Heart right ventricle (tissue), 16 donors: ENCODE data around the gene LRRC32. TPM values are rescaled to one million over a fixed set of nuclear protein-coding genes. Genes with fewer than 3 reads are reported as not detected.

Experiments used
- ATAC-seq, 8 donors: fragments of 200-7000 bp; cut with Tn5 transposase; one replicate each; pipeline ENCODE4 v1.9.1; 2020; ENCODE audit warnings: mild to moderate bottlenecking in 8 of 8, moderate library complexity in 8 of 8, moderate number of reproducible peaks in 1 of 8
- DNase-seq, 2 donors: peaks; one replicate each; pipeline ENCODE4 v3.0.0-alpha.2; 2020
- H3K27ac ChIP-seq, 10 donors: fragments of 200-600 bp; sonication (generic) in 2 of 10; one replicate each; pipeline versions ENCODE4 v1.5.0 to v1.8.0; 2020 to 2022; ENCODE audit warnings: mild to moderate bottlenecking in 3 of 10
- H3K27me3 ChIP-seq, 7 donors: fragments of 200-600 bp; one replicate each; pipeline ENCODE4 v1.8.0; 2021 to 2022; ENCODE audit warnings: mild to moderate bottlenecking in 2 of 7
- H3K36me3 ChIP-seq, 9 donors: fragments of 200-600 bp; sonication (generic) in 1 of 9; one replicate each; pipeline versions ENCODE4 v1.5.0 to v1.8.0; 2020 to 2022; ENCODE audit warnings: mild to moderate bottlenecking in 2 of 9
- H3K4me1 ChIP-seq, 9 donors: fragments of 200-600 bp; sonication (generic) in 1 of 9; one replicate each; pipeline versions ENCODE4 v1.5.0 to v1.8.0; 2020 to 2022; ENCODE audit warnings: mild to moderate bottlenecking in 4 of 9
- H3K4me3 ChIP-seq, 10 donors: fragments of 200-600 bp; sonication (generic) in 2 of 10; one replicate each; pipeline versions ENCODE4 v1.5.0 to v1.8.0; 2020 to 2022; ENCODE audit warnings: mild to moderate bottlenecking in 7 of 10, moderate library complexity in 2 of 10
- H3K9me3 ChIP-seq, 11 donors: fragments of 200-600 bp in 10 of 11; sonication (generic) in 2 of 11; one replicate each; pipeline versions ENCODE4 v1.5.0 to v1.8.0; 2013 to 2022; ENCODE audit warnings: mild to moderate bottlenecking in 2 of 11, control low read depth in 1 of 11, moderate library complexity in 1 of 11
- CTCF ChIP-seq, 9 donors: fragments of 200-600 bp; sonication (generic) in 2 of 9; IDR thresholded peaks; one replicate each; pipeline versions ENCODE4 v1.5.0 to v1.8.0; 2021 to 2022; ENCODE audit warnings: antibody characterized with exemption in 9 of 9, mild to moderate bottlenecking in 5 of 9, moderate library complexity in 1 of 9
- WGBS, 2 donors: extraction: QIAGEN DNeasy Blood & Tissue Kit; methylation state at CpG; one replicate each; pipeline ENCODE4 v1.1.7; 2013; ENCODE audit warnings: inconsistent platforms in 1 of 2; 5-methylcytosine and 5-hydroxymethylcytosine counted together
- intact Hi-C, 10 donors: fragments of 100-400 bp; cut with DNase I; formaldehyde crosslinking; loops; one replicate each; pipeline versions ENCODE4 v1.11.1 to v1.14.2; 2022
- polyA plus RNA-seq, 2 donors: library from polyadenylated mRNA; stranded (reverse); fragments of 200-250 nt; gene quantifications; one replicate each; pipeline ENCODE4 v1.2.3, GENCODE V29; 2013
- total RNA-seq, 10 donors: library from RNA; stranded (reverse); fragmentation: NEBNext Ultra II Directional in 3 of 10; extraction: Animal tissue kit (Norgen Biotek cat#: 25700) in 3 of 10; gene quantifications; one replicate each; pipeline versions ENCODE4 v1.2.1 to v1.2.4, GENCODE V29; 2021 to 2023
- donor health status: Arrhythmogenic right ventricular cardiomyopathy.
- donor health status: ischemic (EF 13 %, LVEDD 7.1; RV severe dilation, severe dysfunction).
- donor health status: healthy with polysubstance abuse.
- donor health status: DM: no; HTN: yes; CAD: no.
- donor health status: DM: no; HTN: no; CAD: no.
- donor health status: ischemic (EF 25% LVEDD 6.9; RV normal size, moderate dysfunction).
- donor health status: ischemic (EF 25% LVEDD 5.7; RV mildly dilated, moderate dysfunction).
- donor health status: healthy.
- donor health status: DM: yes; HTN: yes; CAD: no.
- donor health status: Ischemic cardiomyopathy.
- donor health status: ischemic (EF 35%, LVEDD 5.7; RV mildly dilated, moderate dysfunction).
- donor health status: nonischemic (EF 11% LVEDD 7.7; RV severe dilation, severe dysfunction).
- donor health status: DM: yes; HTN: yes; CAD: no.
- donor health status: PGD.
- donor health status: ischemic (EF 29% LVEDD 5.4; RV normal size, mild dysfunction).
- donor health status: nonischemic (EF 23%, LVEDD 6.1; RV moderate dilation, normal function).

The LRRC32 gene
- total and polyA plus RNA-seq, 12 donors = 16.7 to 215 (median 43.7) TPM

- intact Hi-C loops = no loop called here
- Histone ChIP-seq H3K4me3 (no peak overlapping the region), H3K4me1 (peaks cover 0 to under 1% (median 0%) of the 10 kb centered on the region in 9 donors), H3K27ac (no peak overlapping the region), H3K9me3 (peaks cover 0 to 12% (median 0%) of the 10 kb centered on the region in 11 donors), H3K27me3 (no peaks in the 10 kb centered on the region), H3K36me3 (no peaks in the 10 kb centered on the region)
- TF ChIP-seq CTCF (IDR thresholded peaks at IDR 0.05) = no peak
- WGBS, 2 donors = 89 to 90% methylated on average over 5 of the region's 5 CpGs
- ATAC-seq = no peak
- DNase-seq = no peak
These were observed 36.1 kb upstream of the LRRC32 start for GRCh38 chr11:76706667-76707066.

DNA sequence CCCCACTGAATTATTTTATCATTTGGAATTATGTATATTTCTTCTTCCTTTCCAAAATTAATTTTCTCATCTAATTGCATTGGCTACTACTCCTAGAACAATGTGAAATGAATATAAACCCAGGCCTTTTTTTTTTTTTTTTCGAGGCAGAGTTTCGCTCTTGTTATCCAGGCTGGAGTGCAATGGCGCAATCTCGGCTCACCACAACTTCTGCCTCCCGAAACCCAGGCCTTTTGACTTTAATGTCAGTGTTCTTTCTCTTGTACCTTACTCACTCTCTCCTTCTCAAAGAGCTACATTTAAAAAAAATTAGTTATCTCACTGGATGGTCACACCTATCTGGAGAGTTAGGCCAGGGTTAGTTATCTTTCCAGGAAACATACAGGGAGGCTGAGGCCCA, 35.3 kb upstream of the LRRC32 start:
- no peak overlapping the region for H3K4me3 ChIP-seq
- no peaks in the 10 kb centered on the region for H3K36me3 ChIP-seq
- no peak overlapping the region for H3K27ac ChIP-seq
- intact Hi-C loops = no loop called here
- H3K9me3 ChIP-seq = peaks cover 0 to 12% (median 0%) of the 10 kb centered on the region in 11 donors
- no peak for TF ChIP-seq CTCF (IDR thresholded peaks at IDR 0.05)
- peaks cover 0 to 9% (median 0%) of the 10 kb centered on the region in 9 donors for H3K4me1 ChIP-seq
- DNase-seq = no peak
- WGBS, 2 donors = 93 to 96% methylated on average over 5 of the region's 5 CpGs
- H3K27me3 ChIP-seq = no peaks in the 10 kb centered on the region
- ATAC-seq = no peak

- no peak overlapping the region for H3K4me3 ChIP-seq
- ATAC-seq (no peak), DNase-seq (no peak)
- no peak for TF ChIP-seq CTCF (IDR thresholded peaks at IDR 0.05)
- H3K27me3 ChIP-seq = no peaks in the 10 kb centered on the region
- WGBS, 2 donors = 66 to 69% methylated on average over 5 of the region's 5 CpGs
- no peaks in the 10 kb centered on the region for H3K36me3 ChIP-seq
- peaks cover 0 to 18% (median 0%) of the 10 kb centered on the region in 9 donors for H3K4me1 ChIP-seq
- H3K9me3 ChIP-seq = peaks cover 0 to 12% (median 0%) of the 10 kb centered on the region in 11 donors
- intact Hi-C loops = no loop called here
- H3K27ac ChIP-seq = no peak overlapping the region
These were observed 33.8 kb upstream of the LRRC32 start for GRCh38 chr11:76704171-76704948.

GRCh38 chr11:76703707-76704106, 33.2 kb upstream of the LRRC32 start:
- Histone ChIP-seq H3K27me3 (no peaks in the 10 kb centered on the region), H3K4me3 (no peak overlapping the region), H3K4me1 (peaks cover 0 to 18% (median 0%) of the 10 kb centered on the region in 9 donors), H3K9me3 (peaks cover 0 to 12% (median 0%) of the 10 kb centered on the region in 11 donors), H3K36me3 (no peaks in the 10 kb centered on the region), H3K27ac (no peak overlapping the region)
- DNase-seq = no peak
- WGBS, 2 donors = 96 to 100% methylated on average over 1 of the region's 1 CpG
- intact Hi-C loops = no loop called here
- TF ChIP-seq CTCF (IDR thresholded peaks at IDR 0.05) = no peak
- no peak for ATAC-seq
